Gastrocnemius medialis (tissue), 4 donors: Measurements from ENCODE around the gene MOGAT3. TPM values are rescaled to one million over a fixed set of nuclear protein-coding genes. Genes with fewer than 3 reads are reported as not detected.
A peak's percentile ranks its signal among the peaks of the same experiment; 100 is the strongest.

Experiments used
- ATAC-seq, 2 donors: fragments of 150-250 bp; one replicate each; pipeline ENCODE4 v1.9.1; 2016
- DNase-seq, 2 donors: peaks; one replicate each; pipeline ENCODE4 v3.0.0-alpha.2; 2019
- H3K27ac ChIP-seq, 4 donors: fragments of 200-600 bp; sonication (generic); 1 replicate in 1 of 4; 2 replicates in 3 of 4; pipeline ENCODE4 v1.5.1; 2016 to 2018; ENCODE audit warnings: mild to moderate bottlenecking in 2 of 4, moderate library complexity in 1 of 4
- H3K27me3 ChIP-seq, 3 donors: fragments of 200-600 bp; sonication (generic) in 2 of 3; 1 replicate in 1 of 3; 2 replicates in 2 of 3; pipeline versions ENCODE4 v1.5.1 to v1.6.0; 2016 to 2019; ENCODE audit warnings: mild to moderate bottlenecking in 1 of 3, moderate library complexity in 1 of 3
- H3K36me3 ChIP-seq, 2 donors: fragments of 200-600 bp; sonication (generic) in 1 of 2; one replicate each; pipeline ENCODE4 v1.5.1; 2017 to 2018
- H3K4me1 ChIP-seq, 2 donors: fragments of 200-600 bp; sonication (generic) in 1 of 2; one replicate each; pipeline ENCODE4 v1.5.1; 2016 to 2017; ENCODE audit warnings: mild to moderate bottlenecking in 2 of 2
- H3K4me3 ChIP-seq, 4 donors: fragments of 200-600 bp; sonication (generic) in 3 of 4; 1 replicate in 1 of 4; 2 replicates in 3 of 4; pipeline ENCODE4 v1.5.1; 2016 to 2019; ENCODE audit warnings: mild to moderate bottlenecking in 2 of 4
- H3K9me3 ChIP-seq, 3 donors: fragments of 200-600 bp; sonication (generic) in 2 of 3; 1 replicate in 1 of 3; 2 replicates in 2 of 3; pipeline ENCODE4 v1.5.1; 2016 to 2019
- POLR2A ChIP-seq, 2 donors: fragments of 450-650 bp; IDR thresholded peaks; one replicate each; pipeline ENCODE4 v1.6.1; 2017; ENCODE audit warnings: antibody characterized with exemption in 2 of 2, mild to moderate bottlenecking in 2 of 2, moderate library complexity in 2 of 2
- in situ Hi-C, 4 donors: fragments of 200-750 bp; cut with MboI; loops; one replicate each; pipeline versions ENCODE4 v1.15.0 to v1.8.0; 2017; ENCODE audit warnings: low sequenced_read_pairs in 4 of 4
- intact Hi-C: fragments of 100-400 bp; cut with DNase I; formaldehyde crosslinking; loops from one replicate; pipeline ENCODE4 v1.15.1; 2023; ENCODE audit warnings: low total_unique reads
- total RNA-seq, 4 donors: library from RNA; depleted of rRNA; stranded (reverse); fragments of >200 nt; gene quantifications; one replicate each; pipeline versions ENCODE4 v1.1.0 to v1.2.3, GENCODE V29; 2016
- TF ChIP-seq, protein P1 (sequence below), 5 experiments: fragments of 450-650 bp in 3 of 5; fragments of 200-600 bp in 2 of 5; sonication (generic) in 2 of 5; IDR thresholded peaks in 4 of 5; conservative IDR thresholded peaks in 1 of 5; 1 replicate in 4 of 5; 2 replicates in 1 of 5; pipeline ENCODE4 v1.5.1; 2016 to 2019; ENCODE audit warnings: antibody characterized with exemption in 5 of 5, mild to moderate bottlenecking in 3 of 5, moderate library complexity in 3 of 5

Gene MOGAT3
- total RNA-seq, 4 donors from 2014 or later: not detected

DNA sequence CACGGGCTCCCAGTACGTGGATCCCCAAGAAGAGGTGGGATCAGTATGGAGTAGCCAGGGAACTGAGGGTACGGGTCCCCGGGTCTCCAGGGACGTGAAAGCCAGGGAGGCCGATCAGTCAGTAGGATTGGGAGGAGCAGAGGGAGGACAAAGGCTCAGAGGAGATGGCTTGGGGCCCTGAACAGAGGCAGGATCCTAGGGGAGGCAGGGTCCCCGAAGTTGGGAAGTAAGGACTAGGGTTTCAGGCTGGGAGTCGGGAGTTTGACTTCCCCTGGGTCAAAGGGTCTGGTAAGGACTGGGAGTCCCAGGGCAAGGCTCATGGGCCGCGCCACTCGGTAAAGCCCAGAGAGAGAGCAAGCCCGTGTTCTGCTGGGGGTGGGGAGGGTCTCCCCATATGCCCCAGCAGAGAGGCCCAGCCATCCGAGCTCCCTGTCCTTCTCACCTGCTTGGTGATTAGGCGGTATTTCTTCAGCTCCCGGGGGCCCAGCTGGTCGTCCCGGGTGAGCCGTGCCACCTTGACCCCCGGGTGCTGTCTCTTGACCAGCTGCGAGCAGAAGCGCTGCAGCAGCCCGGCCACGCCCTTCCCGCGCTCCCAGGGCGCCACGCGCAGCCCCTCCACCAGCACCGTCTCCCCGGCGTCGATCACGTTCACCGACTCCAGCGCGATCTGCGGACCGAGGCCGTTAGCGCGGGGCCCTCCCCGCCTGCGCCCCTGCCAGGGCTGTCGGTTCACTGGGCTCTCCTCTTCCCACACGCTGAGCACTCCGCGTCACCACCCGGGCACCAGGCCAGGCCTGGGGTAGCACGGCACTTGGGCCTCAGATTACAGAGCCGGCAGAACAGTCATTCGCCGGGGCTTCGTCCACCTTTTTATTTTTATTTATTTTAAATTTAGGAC is 27.7 kb downstream of the MOGAT3 start:
- ATAC-seq (peak in 1 of 2 donors; percentile 57), DNase-seq (peak in 1 of 2 donors; percentile 28)
- Histone ChIP-seq H3K4me1 (peaks cover 14 to 31% of the 10 kb centered on the region in 2 donors), H3K27me3 (peaks cover 92 to 100% (median 100%) of the 10 kb centered on the region in 3 donors), H3K9me3 (no peaks in the 10 kb centered on the region), H3K27ac (no peak overlapping the region), H3K36me3 (no peaks in the 10 kb centered on the region), H3K4me3 (peak overlapping the region; percentile 30 to 46 (median 36))
- in situ Hi-C loops: no loop called here
- TF ChIP-seq, protein P1, sequence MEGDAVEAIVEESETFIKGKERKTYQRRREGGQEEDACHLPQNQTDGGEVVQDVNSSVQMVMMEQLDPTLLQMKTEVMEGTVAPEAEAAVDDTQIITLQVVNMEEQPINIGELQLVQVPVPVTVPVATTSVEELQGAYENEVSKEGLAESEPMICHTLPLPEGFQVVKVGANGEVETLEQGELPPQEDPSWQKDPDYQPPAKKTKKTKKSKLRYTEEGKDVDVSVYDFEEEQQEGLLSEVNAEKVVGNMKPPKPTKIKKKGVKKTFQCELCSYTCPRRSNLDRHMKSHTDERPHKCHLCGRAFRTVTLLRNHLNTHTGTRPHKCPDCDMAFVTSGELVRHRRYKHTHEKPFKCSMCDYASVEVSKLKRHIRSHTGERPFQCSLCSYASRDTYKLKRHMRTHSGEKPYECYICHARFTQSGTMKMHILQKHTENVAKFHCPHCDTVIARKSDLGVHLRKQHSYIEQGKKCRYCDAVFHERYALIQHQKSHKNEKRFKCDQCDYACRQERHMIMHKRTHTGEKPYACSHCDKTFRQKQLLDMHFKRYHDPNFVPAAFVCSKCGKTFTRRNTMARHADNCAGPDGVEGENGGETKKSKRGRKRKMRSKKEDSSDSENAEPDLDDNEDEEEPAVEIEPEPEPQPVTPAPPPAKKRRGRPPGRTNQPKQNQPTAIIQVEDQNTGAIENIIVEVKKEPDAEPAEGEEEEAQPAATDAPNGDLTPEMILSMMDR (IDR thresholded peaks at IDR 0.05 in 4 of 5, conservative IDR thresholded peaks at IDR 0.05 in 1 of 5): no peak
- no peak for TF ChIP-seq POLR2A (IDR thresholded peaks at IDR 0.05)
- intact Hi-C loops: no loop called here

GRCh38 chr7:101172005-101172853 is 28.6 kb downstream of the MOGAT3 start:
- DNase-seq: no peak
- intact Hi-C loops: no loop called here
- TF ChIP-seq, protein P1 (IDR thresholded peaks at IDR 0.05 in 4 of 5, conservative IDR thresholded peaks at IDR 0.05 in 1 of 5): no peak
- TF ChIP-seq POLR2A (IDR thresholded peaks at IDR 0.05): no peak
- H3K4me1 ChIP-seq: peaks cover 14 to 31% of the 10 kb centered on the region in 2 donors
- H3K9me3 ChIP-seq: no peaks in the 10 kb centered on the region
- H3K36me3 ChIP-seq: no peaks in the 10 kb centered on the region
- ATAC-seq: no peak
- peak overlapping the region in 1 of 4 donors; percentile 28 for H3K4me3 ChIP-seq
- H3K27me3 ChIP-seq: peaks cover 91 to 100% (median 99%) of the 10 kb centered on the region in 3 donors
- in situ Hi-C loops: no loop called here
- no peak overlapping the region for H3K27ac ChIP-seq

DNA sequence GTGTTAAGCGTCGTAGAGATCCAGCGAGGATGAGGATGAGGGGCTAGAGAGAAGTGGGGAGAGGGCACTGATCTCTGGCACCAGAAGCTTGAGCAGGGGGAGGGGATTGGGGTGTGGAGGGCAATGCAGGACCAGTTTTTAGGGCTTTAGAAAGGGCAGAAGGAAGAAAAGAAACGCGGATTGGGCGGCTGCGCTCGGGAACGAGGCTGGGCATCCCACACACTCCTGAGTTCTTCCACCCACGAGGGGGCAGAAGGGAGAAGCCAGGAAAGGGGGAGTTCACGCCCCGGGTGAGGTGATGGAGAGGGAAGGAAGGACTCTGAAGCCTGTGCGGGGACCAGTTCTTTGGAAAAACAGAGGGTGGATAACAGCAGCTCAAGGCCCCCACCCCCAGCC is 29.4 kb downstream of the MOGAT3 start:
- ATAC-seq (no peak), DNase-seq (no peak)
- Histone ChIP-seq H3K36me3 (no peaks in the 10 kb centered on the region), H3K4me1 (peaks cover 14 to 31% of the 10 kb centered on the region in 2 donors), H3K4me3 (no peak overlapping the region), H3K9me3 (no peaks in the 10 kb centered on the region), H3K27ac (no peak overlapping the region), H3K27me3 (peaks cover 89 to 100% (median 99%) of the 10 kb centered on the region in 3 donors)
- intact Hi-C loops: loop anchor here (2.0 kb wide), 1 partner anchor 27 kb away; no protein-coding TSS in a partner anchor
- no peak for TF ChIP-seq POLR2A (IDR thresholded peaks at IDR 0.05)
- TF ChIP-seq, protein P1 (IDR thresholded peaks at IDR 0.05 in 4 of 5, conservative IDR thresholded peaks at IDR 0.05 in 1 of 5): no peak
- in situ Hi-C loops: no loop called here

DNA sequence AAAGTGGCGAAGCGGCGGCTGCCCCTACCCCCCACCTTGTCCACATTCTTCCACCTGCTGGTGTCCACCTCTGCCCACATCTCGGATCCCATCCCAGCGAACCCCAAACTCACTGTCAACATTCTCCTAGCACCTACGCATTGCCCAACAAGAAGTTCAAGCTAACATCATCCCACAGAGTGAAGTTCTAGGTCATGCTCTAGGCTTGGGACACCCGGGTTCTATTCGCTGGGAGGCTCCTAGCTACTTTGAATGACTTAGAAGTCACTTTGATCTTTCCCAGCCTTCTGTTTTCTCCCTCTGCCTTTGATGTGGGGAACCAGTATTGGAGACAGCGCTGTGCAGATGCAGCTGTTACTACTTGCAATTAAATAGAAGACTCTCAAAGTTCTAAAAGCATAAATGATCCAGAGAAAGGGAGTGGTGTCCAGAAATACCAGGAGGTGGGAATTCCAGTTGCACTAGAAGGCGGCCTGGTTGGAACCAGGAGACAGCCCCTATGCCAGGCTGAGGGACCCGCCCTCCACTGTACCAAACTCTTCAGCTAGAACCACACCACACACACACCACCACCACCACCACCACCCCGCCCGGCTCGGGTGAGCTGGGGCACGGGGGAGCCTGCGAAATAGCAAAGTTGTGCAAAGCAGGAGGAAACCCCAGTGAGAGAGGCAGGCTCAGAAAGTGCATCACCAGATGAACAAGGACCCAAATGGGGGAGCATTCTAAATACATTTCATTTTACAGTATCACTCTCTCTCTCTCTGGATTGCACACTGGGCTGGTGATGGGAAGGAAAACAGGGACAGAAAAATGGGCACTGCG is 30.0 kb downstream of the MOGAT3 start:
- peaks cover 14 to 32% of the 10 kb centered on the region in 2 donors for H3K4me1 ChIP-seq
- no peak overlapping the region for H3K27ac ChIP-seq
- in situ Hi-C loops: no loop called here
- DNase-seq (no peak), ATAC-seq (no peak)
- TF ChIP-seq, protein P1 (IDR thresholded peaks at IDR 0.05 in 4 of 5, conservative IDR thresholded peaks at IDR 0.05 in 1 of 5): no peak
- TF ChIP-seq POLR2A (IDR thresholded peaks at IDR 0.05): no peak
- H3K27me3 ChIP-seq: peaks cover 90 to 100% (median 99%) of the 10 kb centered on the region in 3 donors
- intact Hi-C loops: loop anchor here (2.0 kb wide), 1 partner anchor 26 kb away; no protein-coding TSS in a partner anchor
- H3K36me3 ChIP-seq: no peaks in the 10 kb centered on the region
- no peaks in the 10 kb centered on the region for H3K9me3 ChIP-seq
- no peak overlapping the region for H3K4me3 ChIP-seq
